HepG2 (cell line): ENCODE data around the gene CHEK1. TPM values are rescaled to one million over a fixed set of nuclear protein-coding genes. Genes with fewer than 3 reads are reported as not detected.
A peak's percentile ranks its signal among the peaks of the same experiment; 100 is the strongest.

Experiments
- AGO2 ChIP-seq: fragments of 200-400 bp; formaldehyde crosslinking; optimal IDR thresholded peaks from 2 replicates; pipeline ENCODE3; 2017; ENCODE audit warnings: mild to moderate bottlenecking, low read depth, low read length, moderate library complexity
- BCL6 ChIP-seq: IDR thresholded peaks from 2 replicates; pipeline ENCODE4 v1.6.1; 2016; ENCODE audit warnings: missing genetic modification reagents, missing compliant biosample characterization
- DMTF1 ChIP-seq: sonication (generic); formaldehyde crosslinking; IDR thresholded peaks from 2 replicates; pipeline ENCODE4 v1.4.0; 2020; ENCODE audit warnings: mild to moderate bottlenecking, missing genetic modification reagents
- DR1 ChIP-seq: sonication (generic); formaldehyde crosslinking; IDR thresholded peaks from 2 replicates; pipeline ENCODE4 v1.8.0; 2021; ENCODE audit warnings: mild to moderate bottlenecking, missing genetic modification reagents, inconsistent platforms
- HBP1 ChIP-seq: IDR thresholded peaks from 2 replicates; pipeline ENCODE4 v1.6.1; 2016; ENCODE audit warnings: low read depth, control low read depth
- IRX3 ChIP-seq: sonication (generic); formaldehyde crosslinking; IDR thresholded peaks from 2 replicates; pipeline ENCODE4 v1.8.1; 2023; ENCODE audit warnings: mild to moderate bottlenecking, low read depth, missing genetic modification reagents, borderline replicate concordance
- ISL2 ChIP-seq: sonication (generic); formaldehyde crosslinking; IDR thresholded peaks from 2 replicates; pipeline ENCODE4 v1.5.0; 2020; ENCODE audit warnings: missing genetic modification reagents
- KDM2A ChIP-seq: sonication (generic); formaldehyde crosslinking; IDR thresholded peaks from 2 replicates; pipeline ENCODE4 v1.4.0; 2020; ENCODE audit warnings: low read depth, missing genetic modification reagents, borderline replicate concordance
- MBNL3 ChIP-seq: fragments of 250-450 bp; sonication (Bioruptor Pico); conservative IDR thresholded peaks from 2 replicates; pipeline ENCODE4 v1.8.0; 2022; ENCODE audit warnings: mild to moderate bottlenecking, inconsistent platforms
- PHB2 ChIP-seq: fragments of 450-650 bp; IDR thresholded peaks from 2 replicates; pipeline ENCODE4 v1.6.1; 2018; ENCODE audit not compliant: partially characterized antibody
- SIX1 ChIP-seq: sonication (generic); formaldehyde crosslinking; IDR thresholded peaks from 2 replicates; pipeline ENCODE4 v1.4.0; 2020; ENCODE audit warnings: missing genetic modification reagents, borderline replicate concordance
- ZNF160 ChIP-seq: sonication (generic); formaldehyde crosslinking; IDR thresholded peaks from 2 replicates; pipeline ENCODE4 v1.8.0; 2022; ENCODE audit warnings: mild to moderate bottlenecking, inconsistent platforms, missing genetic modification reagents
- ZNF407 ChIP-seq: sonication (generic); formaldehyde crosslinking; IDR thresholded peaks from one replicate; pipeline ENCODE4 v1.5.1; 2020; ENCODE audit warnings: mild to moderate bottlenecking, missing genetic modification reagents; ENCODE audit errors: not compliant biosample characterization
- ZNF441 ChIP-seq: sonication (generic); formaldehyde crosslinking; IDR thresholded peaks from 2 replicates; pipeline ENCODE4 v1.7.0; 2021; ENCODE audit warnings: missing genetic modification reagents, borderline replicate concordance
- ZNF570 ChIP-seq: sonication (generic); formaldehyde crosslinking; IDR thresholded peaks from 2 replicates; pipeline ENCODE4 v1.4.0; 2020; ENCODE audit warnings: mild to moderate bottlenecking, missing genetic modification reagents, borderline replicate concordance
- ZNF749 ChIP-seq: sonication (generic); formaldehyde crosslinking; IDR thresholded peaks from 2 replicates; pipeline ENCODE4 v1.8.0; 2022; ENCODE audit warnings: mild to moderate bottlenecking, missing genetic modification reagents, moderate library complexity, borderline replicate concordance
- ZNF776 ChIP-seq: sonication (generic); formaldehyde crosslinking; IDR thresholded peaks from 2 replicates; pipeline ENCODE4 v1.4.0; 2020; ENCODE audit warnings: mild to moderate bottlenecking, missing genetic modification reagents
- polyA plus RNA-seq, 8 experiments: library from polyadenylated mRNA; depleted of rRNA in 3 of 8; stranded (reverse) in 7 of 8; unstranded in 1 of 8; fragments of >200 nt; fragmentation: Illumina TruSeq in 4 of 8; extraction: Trizol in 4 of 8; gene quantifications; 2 replicates each; pipeline versions ENCODE4 v1.2.1 to v1.2.3, GENCODE V29; 2011 to 2016; ENCODE audit warnings: low read depth in 4 of 8, missing spikeins in 1 of 8, mixed read lengths in 1 of 8; ENCODE audit not compliant: insufficient read depth in 1 of 8
- total RNA-seq, 5 experiments: library from RNA; depleted of rRNA; stranded (reverse); fragments of >200 nt; fragmentation: Illumina TruSeq; extraction: Trizol; gene quantifications; 2 replicates each; pipeline ENCODE4 v1.2.3, GENCODE V29; 2016; ENCODE audit warnings: low read depth in 1 of 5

The CHEK1 gene
- total and polyA plus RNA-seq, 2 of the 13 experiments (the other 11 are each of a cell fraction or from before 2014, with no cell fraction given), result 17.8 to 83.2 TPM

GRCh38 chr11:125625630-125626287 lies 796 bp downstream of the CHEK1 start (continued):
- TF ChIP-seq ZNF570 (CRISPR knock-in tag), result peak; percentile 44; the same call in 1 of the 2 replicates
- TF ChIP-seq ISL2 (CRISPR knock-in tag), result peak; percentile 86
- peak; percentile 99 for TF ChIP-seq KDM2A (CRISPR knock-in tag)
- peak; percentile 98 for TF ChIP-seq ZNF749 (CRISPR knock-in tag)
- TF ChIP-seq ZNF160 (CRISPR knock-in tag), result peak; percentile 80
- TF ChIP-seq PHB2, result no peak
- peak; percentile 73; the same call in 1 of the 2 replicates for TF ChIP-seq DMTF1 (CRISPR knock-in tag)
- no peak for TF ChIP-seq MBNL3 (CRISPR knock-in tag)
- peak; percentile 82 for TF ChIP-seq ZNF407
- peak; percentile 85; the same call in 1 of the 2 replicates for TF ChIP-seq HBP1 (CRISPR knock-in tag)
- peak; percentile 44; the same call in 1 of the 2 replicates for TF ChIP-seq IRX3 (CRISPR knock-in tag)
- TF ChIP-seq ZNF776 (CRISPR knock-in tag), result peak; percentile 94
- peak; percentile 26; the same call in 1 of the 2 replicates for TF ChIP-seq BCL6 (CRISPR knock-in tag)
- TF ChIP-seq SIX1, result no peak
- TF ChIP-seq AGO2, result peak; percentile 99
- TF ChIP-seq ZNF441 (CRISPR knock-in tag), result peak; percentile 75; the same call in 1 of the 2 replicates
- peak; percentile 87 for TF ChIP-seq DR1 (CRISPR knock-in tag)
